Hematopoietic multipotent progenitor cell treated with erythropoietin and hydrocortisone succinate and interleukin-3 and kit ligand, for 4 days (in vitro differentiated cells): ENCODE measurements around the gene SCLY.

Experiments used
- DNase-seq: peaks from one replicate; pipeline ENCODE4 v3.0.0-alpha.2; 2015

The SCLY gene

GRCh38 chr2:238098901-238099713 is 38.3 kb downstream of the SCLY start:
- peak; percentile 46 for DNase-seq

GRCh38 chr2:238099714-238100048 is 38.9 kb downstream of the SCLY start:
- DNase-seq: no peak

GRCh38 chr2:238100049-238100820 is 39.4 kb downstream of the SCLY start, which contains the start of gene ESPNL:
Gene ESPNL, plus strand, starts transcription at chr2:238100340. Its CDS starts 80 bp downstream, at chr2:238100420.
- peak; percentile 83 for DNase-seq

GRCh38 chr2:238100821-238101771 is 40.3 kb downstream of the SCLY start:
- no peak for DNase-seq

GRCh38 chr2:238101891-238102841 is 41.4 kb downstream of the SCLY start:
- no peak for DNase-seq

GRCh38 chr2:238102865-238103264 is 42.1 kb downstream of the SCLY start:
- DNase-seq: no peak

- no peak for DNase-seq
These were observed 42.8 kb downstream of the SCLY start for GRCh38 chr2:238103465-238104225.

- DNase-seq: no peak
These were observed 43.5 kb downstream of the SCLY start for GRCh38 chr2:238104226-238104690.

GRCh38 chr2:238104691-238105371 is 44.0 kb downstream of the SCLY start:
- DNase-seq: no peak

- DNase-seq: no peak
These were observed 44.9 kb downstream of the SCLY start for GRCh38 chr2:238105506-238106338.

- DNase-seq: no peak
These were observed 45.5 kb downstream of the SCLY start for GRCh38 chr2:238106339-238106697.

GRCh38 chr2:238106698-238107524 is 46.1 kb downstream of the SCLY start:
- DNase-seq: peak; percentile 50

GRCh38 chr2:238107525-238108422 is 47.0 kb downstream of the SCLY start:
- no peak for DNase-seq

GRCh38 chr2:238108423-238109183 is 47.8 kb downstream of the SCLY start:
- DNase-seq: peak; percentile 60

- no peak for DNase-seq
These were observed 52.8 kb downstream of the SCLY start for GRCh38 chr2:238113611-238114010.

- no peak for DNase-seq
These were observed 53.6 kb downstream of the SCLY start for GRCh38 chr2:238114331-238114841.
